IMR-90 (cell line): ENCODE measurements around the gene OR6B3. TPM values are rescaled to one million over a fixed set of nuclear protein-coding genes. Genes with fewer than 3 reads are reported as not detected.

Experiments
- ATAC-seq: fragments of 200-7000 bp; cut with Tn5 transposase; 2 replicates; pipeline ENCODE4 v1.9.1; 2020; ENCODE audit warnings: low read depth, mild to moderate bottlenecking, moderate library complexity
- BruUV-seq: library from RNA; stranded (reverse); fragments of 400-500 nt; replicated peaks from 2 replicates; lab custom pipeline; 2021; lab: Mats Ljungman, UMichigan
- CTCF ChIA-PET: fragments of 300-600 bp; formaldehyde crosslinking; extraction: SDS; loops from one replicate; lab custom pipeline; 2021; ENCODE audit warnings: antibody characterized with exemption; lab: Yijun Ruan, JAX
- POLR2A ChIA-PET: fragments of 300-600 bp; sonication (Branson Sonifier 250); formaldehyde crosslinking; loops from one replicate; lab custom pipeline; 2022; ENCODE audit warnings: antibody characterized with exemption; ENCODE audit not compliant: unreplicated experiment; lab: Charles Lee
- DNase-seq: peaks from one replicate; pipeline ENCODE4 v3.0.0; 2013
- H2AFZ ChIP-seq: replicated peaks from 2 replicates; pipeline ENCODE3; 2013; ENCODE audit warnings: low read length, mild to moderate bottlenecking; ENCODE audit not compliant: poor library complexity
- H2AK5ac ChIP-seq: 2 replicates; pipeline ENCODE4 v1.6.1; 2013; ENCODE audit warnings: low read depth, low read length, inconsistent platforms
- H2AK9ac ChIP-seq: replicated peaks from 2 replicates; pipeline ENCODE3; 2013; ENCODE audit warnings: mild to moderate bottlenecking, low read depth, low read length, moderate library complexity; ENCODE audit not compliant: poor library complexity
- H2BK120ac ChIP-seq: 2 replicates; pipeline ENCODE4 v1.6.1; 2013; ENCODE audit warnings: low read depth, low read length, inconsistent platforms
- H2BK15ac ChIP-seq: 3 replicates; pipeline ENCODE4 v1.6.1; 2013; ENCODE audit warnings: low read depth, low read length, inconsistent platforms
- H2BK20ac ChIP-seq: 2 replicates; pipeline ENCODE4 v1.6.1; 2013; ENCODE audit warnings: low read depth, mild to moderate bottlenecking, inconsistent platforms, low read length, moderate library complexity
- H2BK5ac ChIP-seq: 2 replicates; pipeline ENCODE4 v1.6.1; 2013; ENCODE audit warnings: mild to moderate bottlenecking, low read depth, low read length, inconsistent platforms; ENCODE audit not compliant: poor library complexity, severe bottlenecking
- H3K14ac ChIP-seq: replicated peaks from 2 replicates; pipeline ENCODE4 v1.6.1; 2013; ENCODE audit warnings: low read depth, low read length, inconsistent platforms
- H3K18ac ChIP-seq: 2 replicates; pipeline ENCODE4 v1.6.1; 2013; ENCODE audit warnings: low read depth, low read length, control low read depth
- H3K23ac ChIP-seq: 2 replicates; pipeline ENCODE4 v1.6.1; 2013; ENCODE audit warnings: low read depth, low read length, inconsistent platforms
- H3K27ac ChIP-seq: 2 replicates; pipeline ENCODE4 v1.5.1; 2013; ENCODE audit warnings: mild to moderate bottlenecking, control low read depth, low read length; ENCODE audit not compliant: insufficient read depth
- H3K27me3 ChIP-seq: 2 replicates; pipeline ENCODE4 v1.6.1; 2013; ENCODE audit warnings: low read length; ENCODE audit not compliant: control insufficient read depth, insufficient read depth
- H3K36me3 ChIP-seq: 2 replicates; pipeline ENCODE4 v1.6.1; 2013; ENCODE audit warnings: low read length, mixed read lengths; ENCODE audit not compliant: control insufficient read depth, insufficient read depth
- H3K4ac ChIP-seq: 2 replicates; pipeline ENCODE4 v1.6.1; 2013; ENCODE audit warnings: low read depth, low read length, inconsistent platforms
- H3K4me1 ChIP-seq: 2 replicates; pipeline ENCODE4 v1.6.1; 2013; ENCODE audit warnings: low read length, mixed read lengths; ENCODE audit not compliant: control insufficient read depth, insufficient read depth
- H3K4me2 ChIP-seq: 2 replicates; pipeline ENCODE4 v1.6.1; 2013; ENCODE audit warnings: low read depth, mild to moderate bottlenecking, control low read depth, low read length, moderate library complexity
- H3K4me3 ChIP-seq: 2 replicates; pipeline ENCODE4 v1.5.1; 2013; ENCODE audit warnings: low read depth, mild to moderate bottlenecking, control low read depth, low read length, moderate library complexity; ENCODE audit not compliant: insufficient read depth
- H3K56ac ChIP-seq: 2 replicates; pipeline ENCODE4 v1.6.1; 2013; ENCODE audit warnings: low read length, inconsistent platforms; ENCODE audit not compliant: insufficient read depth; ENCODE audit errors: extremely low read depth
- H3K79me1 ChIP-seq, 2 experiments: 2 replicates each; pipeline ENCODE4 v1.6.1; 2013; ENCODE audit warnings: low read length in 2 of 2, inconsistent platforms in 1 of 2, low read depth in 1 of 2
- H3K9ac ChIP-seq: 2 replicates; pipeline ENCODE4 v1.6.1; 2013; ENCODE audit warnings: low read depth, low read length, control low read depth
- H3K9me1 ChIP-seq: 2 replicates; pipeline ENCODE4 v1.6.1; 2013; ENCODE audit warnings: low read length, inconsistent platforms; ENCODE audit not compliant: insufficient read depth
- H3K9me3 ChIP-seq: 2 replicates; pipeline ENCODE4 v1.6.1; 2013; ENCODE audit warnings: low read length; ENCODE audit not compliant: control insufficient read depth, insufficient read depth
- H4K20me1 ChIP-seq: 2 replicates; pipeline ENCODE4 v1.6.1; 2013; ENCODE audit warnings: low read length, inconsistent platforms; ENCODE audit not compliant: insufficient read depth
- H4K5ac ChIP-seq: 2 replicates; pipeline ENCODE4 v1.6.1; 2013; ENCODE audit warnings: mild to moderate bottlenecking, low read depth, low read length, control low read depth
- H4K8ac ChIP-seq, 2 experiments: 2 replicates each; pipeline ENCODE4 v1.6.1; 2013; ENCODE audit warnings: low read depth in 2 of 2, low read length in 2 of 2, control low read depth in 1 of 2, inconsistent platforms in 1 of 2
- H4K91ac ChIP-seq: 2 replicates; pipeline ENCODE4 v1.6.1; 2013; ENCODE audit warnings: low read depth, low read length, inconsistent platforms; ENCODE audit not compliant: insufficient read depth
- CEBPB ChIP-seq: IDR thresholded peaks from 2 replicates; pipeline ENCODE4 v1.6.1; 2012; ENCODE audit warnings: low read depth, low read length, improper control_type of control experiment
- CHD1 ChIP-seq: IDR thresholded peaks from 2 replicates; pipeline ENCODE4 v1.6.1; 2012; ENCODE audit warnings: low read depth, low read length, improper control_type of control experiment
- RFX5 ChIP-seq: IDR thresholded peaks from 2 replicates; pipeline ENCODE4 v1.8.0; 2012; ENCODE audit warnings: low read depth, mild to moderate bottlenecking, low read length, moderate library complexity
- SMC3 ChIP-seq: fragments of 150-350 bp; IDR thresholded peaks from 2 replicates; pipeline ENCODE4 v1.6.1; 2016; ENCODE audit warnings: low read depth, mild to moderate bottlenecking, antibody characterized with exemption, low read length, moderate library complexity
- WGBS, 2 experiments: methylation state at CpG; one replicate each; pipeline versions ENCODE4 v1.1.5 to v1.1.7; 2013; ENCODE audit warnings: missing lambda C conversion rate in 2 of 2; ENCODE audit not compliant: insufficient read length in 1 of 2; ENCODE audit errors: extremely low coverage in 2 of 2; 5-methylcytosine and 5-hydroxymethylcytosine counted together
- dilution Hi-C: fragments of 300-500 bp; cut with HindIII; formaldehyde crosslinking; loops from one replicate; pipeline ENCODE4 v1.14.3; 2018; ENCODE audit warnings: low sequenced_read_pairs; ENCODE audit not compliant: unreplicated experiment
- in situ Hi-C: fragments of 300-500 bp; cut with MboI; formaldehyde crosslinking; loops from 3 replicates; pipeline ENCODE4 v1.14.3; 2019; ENCODE audit warnings: low sequenced_read_pairs, inconsistent platforms, mixed read lengths
- intact Hi-C: fragments of 100-400 bp; cut with micrococcal nuclease; formaldehyde crosslinking; loops from 2 replicates; pipeline ENCODE4 v1.10.0; 2022
- polyA plus RNA-seq, 3 experiments: library from polyadenylated mRNA; depleted of rRNA; stranded (reverse); fragments of >200 nt; gene quantifications; 2 replicates each; pipeline ENCODE4 v1.2.3, GENCODE V29; 2012; ENCODE audit warnings: low replicate concordance in 1 of 3
- total RNA-seq: library from RNA; depleted of rRNA; stranded (reverse); fragments of >200 nt; gene quantifications from 2 replicates; pipeline ENCODE4 v1.2.3, GENCODE V29; 2012

Gene OR6B3
- total and polyA plus RNA-seq, 2 of the 4 experiments (the other 2 are of a cell fraction), result not detected

DNA sequence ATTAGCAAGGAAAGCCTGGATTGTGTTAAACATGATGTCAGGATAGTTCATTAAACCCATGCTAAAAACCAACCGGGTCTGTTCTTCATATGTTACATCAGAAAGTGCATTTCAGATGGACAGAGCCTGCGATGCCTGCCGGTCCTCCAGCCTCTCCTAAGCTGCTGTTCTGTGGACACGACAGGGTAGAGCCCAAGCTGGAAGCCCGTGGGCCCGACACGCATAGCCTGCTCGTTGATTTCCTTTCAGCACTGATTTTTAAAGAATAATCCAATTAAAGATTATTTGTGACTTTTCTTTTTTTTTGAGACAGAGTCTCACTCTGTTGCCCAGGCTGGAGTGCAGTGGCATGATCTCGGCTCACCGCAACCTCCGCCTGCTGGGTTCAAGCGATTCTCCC lies 797 bp downstream of the OR6B3 start:
- H3K9me3 ChIP-seq, result no peaks in the 10 kb centered on the region
- H4K91ac ChIP-seq, result no peak overlapping the region
- H3K27ac ChIP-seq, result no peak overlapping the region
- H3K56ac ChIP-seq, result no peak overlapping the region
- H2AK9ac ChIP-seq, result no peak overlapping the region
- H2AK5ac ChIP-seq, result no peak overlapping the region
- ChIA-PET POLR2A (interaction anchor here (0.6 kb wide), 1 partner anchor 502 kb away, joined by 3 read pairs; no protein-coding TSS in a partner anchor), CTCF (interaction anchor here (1.5 kb wide), 1 partner anchor 9 kb away, joined by 6 read pairs; no protein-coding TSS in a partner anchor)
- no peak overlapping the region for H2BK5ac ChIP-seq
- DNase-seq, result no peak
- intact Hi-C loops, result no loop called here
- no peak overlapping the region for H3K23ac ChIP-seq
- no peak overlapping the region for H2BK120ac ChIP-seq
- no peaks in the 10 kb centered on the region for H3K4me1 ChIP-seq
- H4K8ac ChIP-seq, result no peak overlapping the region
- no peak overlapping the region for H3K18ac ChIP-seq
- H4K20me1 ChIP-seq, result no peaks in the 10 kb centered on the region
- no peak overlapping the region for H2BK20ac ChIP-seq
- no peak overlapping the region for H3K14ac ChIP-seq
- no peak overlapping the region for H2AFZ ChIP-seq
- H3K79me1 ChIP-seq, result no peaks in the 10 kb centered on the region
- dilution Hi-C loops, result no loop called here
- no peak overlapping the region for H3K4me3 ChIP-seq
- H3K4me2 ChIP-seq, result no peak overlapping the region
- ATAC-seq, result no peak
- no peak for TF ChIP-seq SMC3
- TF ChIP-seq RFX5, result no peak
- TF ChIP-seq CEBPB, result no peak
- no peak for TF ChIP-seq CHD1
- 47% methylated on average over 3 of the region's 12 CpGs; no CpG with 5 or more reads in 1 of the 2 experiments for WGBS, 2 experiments
- H3K9me1 ChIP-seq, result no peaks in the 10 kb centered on the region
- in situ Hi-C loops, result no loop called here
- no peaks in the 10 kb centered on the region for H3K36me3 ChIP-seq
- no peak overlapping the region for H3K4ac ChIP-seq
- H2BK15ac ChIP-seq, result no peak overlapping the region
- no peak overlapping the region for H4K5ac ChIP-seq
- H3K9ac ChIP-seq, result no peak overlapping the region
- peaks cover 46% of the 10 kb centered on the region for H3K27me3 ChIP-seq
- BruUV-seq, result no TSS peak
